Heart left ventricle (tissue), 16 donors: Measurements from ENCODE around the gene SLC19A1. TPM values are rescaled to one million over a fixed set of nuclear protein-coding genes. Genes with fewer than 3 reads are reported as not detected.
A peak's percentile ranks its signal among the peaks of the same experiment; 100 is the strongest.
"Not testable (repeated sequence)": the region's sequence is repeated elsewhere in the genome, so short reads cannot be mapped to it uniquely, and the experiment has no call there.

Experiments used
- ATAC-seq, 4 donors: fragments of 200-7000 bp; cut with Tn5 transposase; one replicate each; pipeline ENCODE4 v1.9.1; 2020 to 2022; ENCODE audit warnings: moderate library complexity in 4 of 4, mild to moderate bottlenecking in 3 of 4, moderate number of reproducible peaks in 1 of 4
- DNase-seq, 5 donors: peaks; one replicate each; pipeline ENCODE4 v3.0.0-alpha.2; 2020
- H3K27ac ChIP-seq, 12 donors: fragments of 200-600 bp; sonication (generic) in 4 of 12; one replicate each; pipeline versions ENCODE4 v1.5.0 to v1.8.0; 2016 to 2022; ENCODE audit warnings: mild to moderate bottlenecking in 2 of 12
- H3K27me3 ChIP-seq, 9 donors: fragments of 200-600 bp; sonication (generic) in 2 of 9; one replicate each; pipeline versions ENCODE4 v1.5.1 to v1.8.0; 2016 to 2022; ENCODE audit warnings: mild to moderate bottlenecking in 3 of 9
- H3K36me3 ChIP-seq, 9 donors: fragments of 200-600 bp; sonication (generic) in 2 of 9; one replicate each; pipeline versions ENCODE4 v1.5.0 to v1.8.0; 2018 to 2022; ENCODE audit warnings: mild to moderate bottlenecking in 2 of 9
- H3K4me1 ChIP-seq, 12 donors: fragments of 200-600 bp; sonication (generic) in 4 of 12; one replicate each; pipeline versions ENCODE4 v1.5.0 to v1.8.0; 2016 to 2022; ENCODE audit warnings: mild to moderate bottlenecking in 3 of 12
- H3K4me3 ChIP-seq, 12 donors: fragments of 200-600 bp; sonication (generic) in 4 of 12; one replicate each; pipeline versions ENCODE4 v1.5.0 to v1.8.0; 2017 to 2022; ENCODE audit warnings: mild to moderate bottlenecking in 9 of 12, moderate library complexity in 4 of 12
- H3K9me3 ChIP-seq, 12 donors: fragments of 200-600 bp; sonication (generic) in 4 of 12; one replicate each; pipeline versions ENCODE4 v1.5.0 to v1.8.0; 2016 to 2022; ENCODE audit warnings: mild to moderate bottlenecking in 1 of 12
- CTCF ChIP-seq, 12 donors: fragments of 200-600 bp; sonication (generic) in 4 of 12; IDR thresholded peaks; one replicate each; pipeline versions ENCODE4 v1.5.0 to v1.8.0; 2018 to 2022; ENCODE audit warnings: antibody characterized with exemption in 12 of 12, mild to moderate bottlenecking in 5 of 12
- POLR2A ChIP-seq, 2 donors: fragments of 450-650 bp; IDR thresholded peaks; one replicate each; pipeline ENCODE4 v1.6.1; 2017; ENCODE audit warnings: antibody characterized with exemption in 2 of 2, mild to moderate bottlenecking in 2 of 2, moderate library complexity in 2 of 2
- WGBS, 4 donors: extraction: QIAGEN DNeasy Blood & Tissue Kit in 2 of 4; methylation state at CpG; one replicate each; pipeline versions ENCODE4 v1.1.5 to v1.1.7; 2013 to 2018; 5-methylcytosine and 5-hydroxymethylcytosine counted together
- intact Hi-C, 10 donors: fragments of 100-400 bp; cut with DNase I; formaldehyde crosslinking; loops; one replicate each; pipeline versions ENCODE4 v1.11.1 to v1.14.2; 2022
- polyA plus RNA-seq, 2 donors: library from polyadenylated mRNA; stranded (reverse); fragments of 200-250 nt; gene quantifications; one replicate each; pipeline ENCODE4 v1.2.3, GENCODE V29; 2013
- total RNA-seq, 9 donors: library from RNA; depleted of rRNA in 2 of 9; stranded (reverse); fragments of >200 nt in 2 of 9; fragmentation: NEBNext Ultra II Directional in 3 of 9; extraction: Animal tissue kit (Norgen Biotek cat#: 25700) in 3 of 9; gene quantifications; one replicate each; pipeline versions ENCODE4 v1.1.0 to v1.2.4, GENCODE V29; 2016 to 2023
- donor health status: ischemic (EF 13 %, LVEDD 7.1; RV severe dilation, severe dysfunction).
- donor health status: healthy with polysubstance abuse.
- donor health status: DM: no; HTN: yes; CAD: no.
- donor health status: DM: no; HTN: no; CAD: no.
- donor health status: ischemic (EF 25% LVEDD 6.9; RV normal size, moderate dysfunction).
- donor health status: ischemic (EF 25% LVEDD 5.7; RV mildly dilated, moderate dysfunction).
- donor health status: healthy.
- donor health status: DM: yes; HTN: yes; CAD: no.
- donor health status: ischemic (EF 35%, LVEDD 5.7; RV mildly dilated, moderate dysfunction).
- donor health status: nonischemic (EF 11% LVEDD 7.7; RV severe dilation, severe dysfunction).
- donor health status: DM: yes; HTN: yes; CAD: no.
- donor health status: PGD.
- donor health status: ischemic (EF 29% LVEDD 5.4; RV normal size, mild dysfunction).
- donor health status: nonischemic (EF 23%, LVEDD 6.1; RV moderate dilation, normal function).

SLC19A1 gene
- total and polyA plus RNA-seq, 11 donors: 2.4 to 7.0 (median 3.5) TPM

DNA sequence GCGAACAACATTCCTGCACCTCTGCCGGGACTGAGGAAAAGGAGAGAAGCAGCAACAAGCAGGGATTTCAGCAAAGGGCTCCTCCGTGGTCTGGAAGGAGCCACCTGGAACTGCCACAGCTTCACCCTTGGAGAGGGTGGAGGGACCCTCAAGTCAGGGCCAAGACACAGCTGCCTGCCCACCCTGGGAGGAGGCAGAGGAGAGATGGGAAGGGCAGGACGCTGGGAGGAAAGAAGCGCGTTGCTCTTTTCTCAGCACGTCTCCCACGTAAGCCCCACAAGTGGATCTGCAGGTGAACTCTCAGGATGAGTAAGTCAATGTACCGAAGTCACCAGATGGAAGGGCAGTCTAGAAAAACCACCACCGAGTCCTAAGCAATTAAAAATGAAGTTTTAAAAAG lies 39.6 kb downstream of the SLC19A1 start:
- Histone ChIP-seq H3K4me3 (no peak overlapping the region), H3K36me3 (peaks cover 0 to 32% (median 16%) of the 10 kb centered on the region in 9 donors), H3K9me3 (no peaks in the 10 kb centered on the region), H3K27ac (no peak overlapping the region), H3K4me1 (no peaks in the 10 kb centered on the region), H3K27me3 (no peaks in the 10 kb centered on the region)
- WGBS, 4 donors: 90 to 96% (median 94%) methylated on average over 10 of the region's 10 CpGs
- intact Hi-C loops: no loop called here
- ATAC-seq (no peak), DNase-seq (peak in 2 of 5 donors; percentile 9 to 19)
- TF ChIP-seq CTCF (IDR thresholded peaks at IDR 0.05): no peak
- TF ChIP-seq POLR2A (IDR thresholded peaks at IDR 0.05): no peak

- Histone ChIP-seq H3K4me3 (no peak overlapping the region), H3K27me3 (no peaks in the 10 kb centered on the region), H3K9me3 (no peaks in the 10 kb centered on the region), H3K36me3 (peaks cover 0 to 36% (median 22%) of the 10 kb centered on the region in 9 donors), H3K27ac (no peak overlapping the region), H3K4me1 (no peaks in the 10 kb centered on the region)
- DNase-seq (peak in 4 of 5 donors; percentile 12 to 48 (median 16)), ATAC-seq (no peak)
- intact Hi-C loops: no loop called here
- TF ChIP-seq CTCF (IDR thresholded peaks at IDR 0.05) (no peak), POLR2A (IDR thresholded peaks at IDR 0.05) (no peak)
- 70 to 93% (median 86%) methylated on average over 6 to 13 of the region's 13 CpGs for WGBS, 4 donors
Observed at GRCh38 chr21:45502006-45502345, 40.3 kb downstream of the SLC19A1 start.

DNA sequence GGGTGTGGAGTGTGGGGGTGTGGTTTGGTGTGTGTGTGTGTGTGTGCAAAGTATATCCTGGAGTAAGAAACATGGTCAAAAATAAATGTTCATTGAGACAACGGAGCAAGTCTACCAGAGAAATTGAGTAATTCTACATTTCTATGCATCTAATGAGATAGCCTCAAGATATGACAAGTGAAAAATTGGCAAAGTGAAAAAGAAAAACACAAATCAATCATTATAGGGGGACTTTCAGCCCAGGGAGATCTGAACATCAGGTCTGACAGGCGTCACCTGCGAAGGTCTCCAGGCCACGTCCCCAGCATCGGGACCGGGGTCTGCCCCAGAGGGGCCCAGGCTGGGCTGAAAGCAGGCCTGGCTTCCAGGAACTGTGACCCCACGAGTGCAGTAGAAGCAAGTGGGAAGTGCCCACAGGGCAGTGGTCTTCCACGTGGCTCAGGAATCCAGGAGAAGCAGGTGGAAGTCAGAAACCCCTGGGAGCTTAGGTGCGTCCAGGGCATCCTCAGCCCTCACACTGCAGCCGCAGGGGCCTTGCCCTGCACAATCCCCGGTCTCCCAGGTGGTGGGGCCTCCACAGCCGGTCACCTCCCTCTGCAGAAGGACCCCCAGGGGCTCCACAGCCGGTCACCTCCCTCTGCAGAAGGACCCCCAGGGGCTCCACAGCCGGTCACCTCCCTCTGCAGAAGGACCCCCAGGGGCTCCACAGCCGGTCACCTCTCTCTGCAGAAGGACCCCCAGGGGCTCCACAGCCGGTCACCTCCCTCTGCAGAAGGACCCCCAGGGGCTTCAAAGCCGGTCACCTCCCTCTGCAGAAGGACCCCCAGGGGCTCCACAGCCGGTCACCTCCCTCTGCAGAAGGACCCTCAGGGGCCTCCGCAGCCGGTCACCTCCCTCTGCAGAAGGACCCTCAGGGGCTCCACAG lies 40.9 kb downstream of the SLC19A1 start:
- H3K4me3 ChIP-seq, H3K27ac ChIP-seq, H3K27me3 ChIP-seq, H3K9me3 ChIP-seq, ATAC-seq, intact Hi-C loops, H3K4me1 ChIP-seq: not testable (repeated sequence)
- H3K36me3 ChIP-seq: peaks cover 0 to 41% (median 25%) of the 10 kb centered on the region in 9 donors
- 86 to 96% (median 92%) methylated on average over 12 to 19 of the region's 20 CpGs for WGBS, 4 donors
- peak in 3 of 5 donors; percentile 15 to 36 (median 15) for DNase-seq

DNA sequence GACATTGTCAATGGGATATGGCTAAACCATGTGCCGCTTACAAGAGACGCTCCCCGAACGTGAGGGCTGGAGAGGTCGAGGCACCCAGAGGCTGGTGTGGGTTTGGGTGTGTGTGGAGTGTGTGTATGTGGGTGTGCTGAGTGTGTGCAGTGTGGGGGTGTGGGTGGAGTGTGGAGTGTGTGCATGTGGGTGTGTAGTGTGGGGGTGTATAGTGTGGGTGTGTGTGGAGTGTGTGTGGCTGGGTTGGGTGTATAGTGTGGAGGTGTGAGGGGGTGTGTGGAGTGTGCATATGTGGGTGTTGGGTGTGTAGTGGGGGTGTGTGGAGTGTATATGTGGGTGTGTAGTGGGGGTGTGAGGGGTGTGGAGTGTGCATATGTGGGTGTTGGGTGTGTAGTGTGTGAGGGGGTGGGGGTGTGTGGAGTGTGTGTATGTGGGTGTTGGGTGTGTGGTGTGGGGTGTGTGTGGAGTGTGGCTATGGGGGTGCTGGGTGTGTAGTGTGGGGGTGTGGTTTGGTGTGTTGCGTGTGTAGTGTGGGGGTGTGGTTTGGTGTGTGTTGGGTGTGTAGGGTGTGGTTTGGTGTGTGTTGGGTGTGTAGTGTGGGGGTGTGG lies 42.2 kb downstream of the SLC19A1 start:
- Histone ChIP-seq H3K4me3 (no peak overlapping the region), H3K27me3 (no peaks in the 10 kb centered on the region), H3K36me3 (peaks cover 0 to 47% (median 38%) of the 10 kb centered on the region in 9 donors), H3K9me3 (no peaks in the 10 kb centered on the region), H3K27ac (no peak overlapping the region), H3K4me1 (no peaks in the 10 kb centered on the region)
- intact Hi-C loops: no loop called here
- DNase-seq: peak in 2 of 5 donors; percentile 9 to 23
- WGBS, 4 donors: 78 to 95% (median 89%) methylated on average over 5 to 6 of the region's 6 CpGs
- TF ChIP-seq CTCF (IDR thresholded peaks at IDR 0.05): no peak
- TF ChIP-seq POLR2A (IDR thresholded peaks at IDR 0.05): no peak
- ATAC-seq: no peak
